HCT116 (cell line): ENCODE measurements around the gene KISS1R. TPM values are rescaled to one million over a fixed set of nuclear protein-coding genes. Genes with fewer than 3 reads are reported as not detected.
A peak's percentile ranks its signal among the peaks of the same experiment; 100 is the strongest.

ENCODE experiments used
- ATAC-seq: fragments of 200-7000 bp; cut with Tn5 transposase; 2 replicates; pipeline ENCODE4 v1.9.1; 2020; ENCODE audit warnings: mild to moderate bottlenecking, moderate library complexity
- BruUV-seq: library from RNA; stranded (reverse); fragments of 400-500 nt; replicated peaks from 2 replicates; lab custom pipeline; 2021; lab: Mats Ljungman, UMichigan
- CTCF ChIA-PET: fragments of 300-600 bp; sonication (Branson Sonifier 250); formaldehyde crosslinking; loops from one replicate; lab custom pipeline; 2021; ENCODE audit warnings: antibody characterized with exemption; lab: Charles Lee
- POLR2A ChIA-PET: fragments of 300-600, 350-600 bp; sonication (Branson Sonifier 250); formaldehyde crosslinking; loops from one replicate; lab custom pipeline; 2021; ENCODE audit warnings: antibody characterized with exemption; lab: Charles Lee
- RAD21 ChIA-PET, 2 experiments: fragments of 300-600 bp; sonication (Branson Sonifier 250); formaldehyde crosslinking; loops; one replicate each; lab custom pipeline; 2023; ENCODE audit warnings: low total read pairs in 2 of 2; ENCODE audit not compliant: uncharacterized antibody in 2 of 2, unreplicated experiment in 2 of 2, low non-redundant PET in 1 of 2; lab: Charles Lee
- DNase-seq: peaks from one replicate; pipeline ENCODE4 v3.0.0-alpha.2; 2010; ENCODE audit warnings: low read depth, low spot score
- H2AFZ ChIP-seq: fragments of 200-600 bp; shearing (Covaris generic), sonication (generic); 2 replicates; pipeline ENCODE4 v1.6.1; 2017; ENCODE audit warnings: low read depth, mixed run types, mixed read lengths, antibody characterized with exemption, low read length; ENCODE audit not compliant: poor library complexity, severe bottlenecking
- H3K27ac ChIP-seq: 2 replicates; pipeline ENCODE4 v1.5.1; 2012; ENCODE audit warnings: low read depth, low read length
- H3K27me3 ChIP-seq: fragments of 200-600 bp; sonication (generic); 2 replicates; pipeline ENCODE4 v1.6.1; 2016; ENCODE audit warnings: mixed run types, low read length, mixed read lengths; ENCODE audit not compliant: insufficient read depth
- H3K36me3 ChIP-seq, 2 experiments: fragments of 200-500 bp in 1 of 2; fragments of 200-600 bp in 1 of 2; sonication (Bioruptor generic) in 1 of 2; sonication (generic) in 1 of 2; 2 replicates each; pipeline versions ENCODE4 v1.5.1 to v1.6.1; 2014 to 2016; ENCODE audit warnings: low read length in 2 of 2, inconsistent platforms in 1 of 2, mixed read lengths in 1 of 2, mixed run types in 1 of 2; ENCODE audit not compliant: insufficient read depth in 2 of 2, control insufficient read depth in 1 of 2
- H3K4me1 ChIP-seq, 2 experiments: fragments of 200-600 bp in 1 of 2; sonication (generic) in 1 of 2; 2 replicates each; pipeline versions ENCODE4 v1.5.1 to v1.6.1; 2012 to 2017; ENCODE audit warnings: low read length in 2 of 2, inconsistent platforms in 1 of 2, mild to moderate bottlenecking in 1 of 2, mixed read lengths in 1 of 2, mixed run types in 1 of 2, moderate library complexity in 1 of 2; ENCODE audit not compliant: insufficient read depth in 2 of 2, control insufficient read depth in 1 of 2
- H3K4me2 ChIP-seq: fragments of 200-600 bp; sonication (generic); 2 replicates; pipeline ENCODE4 v1.6.1; 2017; ENCODE audit warnings: mixed run types, low read length, mixed read lengths
- H3K4me3 ChIP-seq, 2 experiments: fragments of 200-600 bp in 1 of 2; sonication (generic) in 1 of 2; replicated peaks in 1 of 2; 2 replicates each; pipeline ENCODE4 v1.5.1; 2011 to 2016; ENCODE audit warnings: low read length in 2 of 2, control low read depth in 1 of 2, low read depth in 1 of 2, mild to moderate bottlenecking in 1 of 2, mixed read lengths in 1 of 2, mixed run types in 1 of 2
- H3K79me2 ChIP-seq: fragments of 200-600 bp; sonication (generic); 2 replicates; pipeline ENCODE4 v1.6.1; 2017; ENCODE audit warnings: mild to moderate bottlenecking, mixed run types, low read length, moderate library complexity, mixed read lengths; ENCODE audit not compliant: insufficient read depth
- H3K9ac ChIP-seq: fragments of 200-600 bp; sonication (generic); 2 replicates; pipeline ENCODE4 v1.6.1; 2016; ENCODE audit warnings: low read length, mixed read lengths
- H3K9me2 ChIP-seq: fragments of 200-600 bp; sonication (generic), shearing (Covaris generic); 2 replicates; pipeline ENCODE4 v1.6.1; 2017; ENCODE audit warnings: mixed run types, mild to moderate bottlenecking, moderate library complexity; ENCODE audit not compliant: insufficient read depth
- H3K9me3 ChIP-seq, 2 experiments: fragments of 200-500 bp in 1 of 2; fragments of 200-600 bp in 1 of 2; sonication (Bioruptor generic) in 1 of 2; sonication (generic) in 1 of 2; 2 replicates each; pipeline ENCODE4 v1.6.1; 2014 to 2017; ENCODE audit warnings: low read length in 2 of 2, mixed read lengths in 2 of 2, inconsistent platforms in 1 of 2, low read depth in 1 of 2, mild to moderate bottlenecking in 1 of 2, mixed run types in 1 of 2, moderate library complexity in 1 of 2; ENCODE audit not compliant: control insufficient read depth in 1 of 2, insufficient read depth in 1 of 2
- H4K20me1 ChIP-seq: fragments of 200-600 bp; sonication (generic), shearing (Covaris generic); 2 replicates; pipeline ENCODE4 v1.6.1; 2017; ENCODE audit warnings: mixed run types, mild to moderate bottlenecking, moderate library complexity; ENCODE audit not compliant: insufficient read depth
- CBX3 ChIP-seq: IDR thresholded peaks from 2 replicates; pipeline ENCODE4 v1.6.1; 2012; ENCODE audit warnings: low read depth
- CEBPB ChIP-seq: IDR thresholded peaks from 2 replicates; pipeline ENCODE4 v1.6.1; 2012; ENCODE audit warnings: low read depth
- EGR1 ChIP-seq: IDR thresholded peaks from 2 replicates; pipeline ENCODE4 v1.6.1; 2012; ENCODE audit warnings: low read depth
- ELF1 ChIP-seq: IDR thresholded peaks from 2 replicates; pipeline ENCODE4 v1.6.1; 2012; ENCODE audit warnings: low read depth, borderline replicate concordance
- EZH2phosphoT487 ChIP-seq: fragments of 200-600 bp; IDR thresholded peaks from 2 replicates; pipeline ENCODE4 v1.6.1; 2018; ENCODE audit warnings: antibody characterized with exemption, borderline replicate concordance
- FOSL1 ChIP-seq: IDR thresholded peaks from 2 replicates; pipeline ENCODE4 v1.6.1; 2012; ENCODE audit warnings: low read depth
- JUND ChIP-seq: IDR thresholded peaks from 2 replicates; pipeline ENCODE4 v1.6.1; 2012
- POLR2A ChIP-seq: IDR thresholded peaks from 2 replicates; pipeline ENCODE4 v1.7.0; 2011; ENCODE audit warnings: borderline replicate concordance; ENCODE audit not compliant: insufficient read depth, insufficient read length; ENCODE audit errors: extremely low read depth
- POLR2AphosphoS5 ChIP-seq: IDR thresholded peaks from 2 replicates; pipeline ENCODE4 v1.6.1; 2011; ENCODE audit warnings: mild to moderate bottlenecking, low read depth, low read length, moderate library complexity
- RAD21 ChIP-seq: IDR thresholded peaks from 2 replicates; pipeline ENCODE4 v1.6.1; 2012; ENCODE audit warnings: low read depth, mild to moderate bottlenecking
- REST ChIP-seq: IDR thresholded peaks from 2 replicates; pipeline ENCODE4 v1.6.1; 2012; ENCODE audit warnings: low read depth
- SIN3A ChIP-seq: IDR thresholded peaks from 2 replicates; pipeline ENCODE4 v1.6.1; 2012; ENCODE audit warnings: low read depth
- SRF ChIP-seq: IDR thresholded peaks from 2 replicates; pipeline ENCODE4 v1.6.1; 2012; ENCODE audit warnings: low read depth
- TCF7L2 ChIP-seq: IDR thresholded peaks from 2 replicates; pipeline ENCODE4 v1.7.0; 2011; ENCODE audit warnings: borderline replicate concordance, inconsistent platforms; ENCODE audit not compliant: insufficient read depth, insufficient read length; ENCODE audit errors: extremely low read depth
- YY1 ChIP-seq: IDR thresholded peaks from 2 replicates; pipeline ENCODE4 v1.6.1; 2011; ENCODE audit warnings: low read length, low read depth, moderate library complexity, mild to moderate bottlenecking; ENCODE audit not compliant: insufficient replicate concordance; ENCODE audit errors: extremely low read depth
- ZBTB33 ChIP-seq: IDR thresholded peaks from 2 replicates; pipeline ENCODE4 v1.6.1; 2011; ENCODE audit warnings: mild to moderate bottlenecking, low read length, moderate library complexity; ENCODE audit not compliant: insufficient replicate concordance; ENCODE audit errors: extremely low read depth
- ZFX ChIP-seq: fragments of 450-650 bp; IDR thresholded peaks from 2 replicates; pipeline ENCODE4 v1.6.1; 2017
- intact Hi-C: fragments of 100-400 bp; cut with micrococcal nuclease; formaldehyde crosslinking; loops from 2 replicates; pipeline ENCODE4 v1.10.0; 2022
- total RNA-seq: library from RNA; stranded (reverse); gene quantifications from one replicate; pipeline ENCODE4 v1.2.1, GENCODE V29; 2021; ENCODE audit not compliant: unreplicated experiment
- TF ChIP-seq, protein P1 (sequence below), 3 experiments: fragments of 200-600 bp in 1 of 3; sonication (generic) in 1 of 3; IDR thresholded peaks in 2 of 3; conservative IDR thresholded peaks in 1 of 3; 2 replicates each; pipeline ENCODE4 v1.5.1; 2012 to 2017; ENCODE audit warnings: low read depth in 2 of 3, low read length in 2 of 3, antibody characterized with exemption in 1 of 3, borderline replicate concordance in 1 of 3, control low read depth in 1 of 3, mild to moderate bottlenecking in 1 of 3, mixed read lengths in 1 of 3, mixed run types in 1 of 3, moderate library complexity in 1 of 3; ENCODE audit not compliant: insufficient read depth in 1 of 3
- TF ChIP-seq, protein P2 (sequence below): IDR thresholded peaks from 2 replicates; pipeline ENCODE4 v1.6.1; 2012

KISS1R gene
- total RNA-seq, 1 experiment from 2014 or later: 5.9 TPM

GRCh38 chr19:933553-933882 lies 16.4 kb downstream of the KISS1R start:
- Histone ChIP-seq H3K9ac (no peak overlapping the region), H4K20me1 (no peaks in the 10 kb centered on the region), H3K79me2 (peaks cover 1% of the 10 kb centered on the region; the same call in 1 of the 2 replicates), H3K27me3 (no peaks in the 10 kb centered on the region), H3K4me2 (no peak overlapping the region), H3K36me3 (peaks cover 0 to 4% of the 10 kb centered on the region in 2 experiments; a peak in 1 of 4 replicates), H3K27ac (peak overlapping the region; percentile 42; the same call in 1 of the 2 replicates), H3K4me1 (peaks cover 17 to 19% of the 10 kb centered on the region in 2 experiments), H3K4me3 (no peak overlapping the region), H3K9me2 (no peaks in the 10 kb centered on the region), H3K9me3 (no peaks in the 10 kb centered on the region), H2AFZ (no peak overlapping the region)
- ChIA-PET RAD21 (no interaction called here), CTCF (no interaction called here), POLR2A (no interaction called here)
- DNase-seq (no peak), ATAC-seq (peak; percentile 18; the same call in 1 of the 2 replicates)
- no TSS peak for BruUV-seq
- intact Hi-C loops: no loop called here
- TF ChIP-seq EGR1 (no peak), ZFX (no peak), CBX3 (no peak), ZBTB33 (no peak), EZH2phosphoT487 (no peak), TCF7L2 (no peak), CEBPB (no peak), POLR2A (no peak), YY1 (no peak), REST (no peak), RAD21 (no peak), POLR2AphosphoS5 (no peak), JUND (no peak), SIN3A (no peak), SRF (no peak), ELF1 (no peak), FOSL1 (no peak)
- TF ChIP-seq, protein P1, sequence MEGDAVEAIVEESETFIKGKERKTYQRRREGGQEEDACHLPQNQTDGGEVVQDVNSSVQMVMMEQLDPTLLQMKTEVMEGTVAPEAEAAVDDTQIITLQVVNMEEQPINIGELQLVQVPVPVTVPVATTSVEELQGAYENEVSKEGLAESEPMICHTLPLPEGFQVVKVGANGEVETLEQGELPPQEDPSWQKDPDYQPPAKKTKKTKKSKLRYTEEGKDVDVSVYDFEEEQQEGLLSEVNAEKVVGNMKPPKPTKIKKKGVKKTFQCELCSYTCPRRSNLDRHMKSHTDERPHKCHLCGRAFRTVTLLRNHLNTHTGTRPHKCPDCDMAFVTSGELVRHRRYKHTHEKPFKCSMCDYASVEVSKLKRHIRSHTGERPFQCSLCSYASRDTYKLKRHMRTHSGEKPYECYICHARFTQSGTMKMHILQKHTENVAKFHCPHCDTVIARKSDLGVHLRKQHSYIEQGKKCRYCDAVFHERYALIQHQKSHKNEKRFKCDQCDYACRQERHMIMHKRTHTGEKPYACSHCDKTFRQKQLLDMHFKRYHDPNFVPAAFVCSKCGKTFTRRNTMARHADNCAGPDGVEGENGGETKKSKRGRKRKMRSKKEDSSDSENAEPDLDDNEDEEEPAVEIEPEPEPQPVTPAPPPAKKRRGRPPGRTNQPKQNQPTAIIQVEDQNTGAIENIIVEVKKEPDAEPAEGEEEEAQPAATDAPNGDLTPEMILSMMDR (IDR thresholded peaks at IDR 0.05 in 2 of 3, conservative IDR thresholded peaks at IDR 0.05 in 1 of 3; ENCODE audit: borderline replicate concordance in 1 of 3, insufficient read depth in 1 of 3, low read depth in 2 of 3, low read length in 2 of 3): no peak
- TF ChIP-seq, protein P2, sequence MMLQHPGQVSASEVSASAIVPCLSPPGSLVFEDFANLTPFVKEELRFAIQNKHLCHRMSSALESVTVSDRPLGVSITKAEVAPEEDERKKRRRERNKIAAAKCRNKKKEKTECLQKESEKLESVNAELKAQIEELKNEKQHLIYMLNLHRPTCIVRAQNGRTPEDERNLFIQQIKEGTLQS: no peak
